SK-MEL-5 (cell line): ENCODE results near the gene TDRD12. TPM values are rescaled to one million over a fixed set of nuclear protein-coding genes. Genes with fewer than 3 reads are reported as not detected.
"Not testable (repeated sequence)": the region's sequence is repeated elsewhere in the genome, so short reads cannot be mapped to it uniquely, and the experiment has no call there.

Experiments used
- DNase-seq: peaks from one replicate; pipeline ENCODE4 v3.0.0-alpha.2; 2016; ENCODE audit warnings: low read depth, low spot score
- in situ Hi-C: cut with HindIII; loops from 2 replicates; pipeline ENCODE4 v1.10.0; 2016; ENCODE audit warnings: low sequenced_read_pairs, high pct_unique_total_duplicates, low pct_unique_long_range_greater_than_20kb
- total RNA-seq: library from RNA; depleted of rRNA; stranded (reverse); fragments of >200 nt; shearing (Covaris generic); gene quantifications from 2 replicates; pipeline ENCODE4 v1.2.3, GENCODE V29; 2014

Gene TDRD12
- total RNA-seq, 1 experiment from 2014 or later, result not detected

GRCh38 chr19:32688311-32688710, 31.3 kb upstream of the TDRD12 start:
- in situ Hi-C loops, result no loop called here
- DNase-seq, result peak; percentile 19

DNA sequence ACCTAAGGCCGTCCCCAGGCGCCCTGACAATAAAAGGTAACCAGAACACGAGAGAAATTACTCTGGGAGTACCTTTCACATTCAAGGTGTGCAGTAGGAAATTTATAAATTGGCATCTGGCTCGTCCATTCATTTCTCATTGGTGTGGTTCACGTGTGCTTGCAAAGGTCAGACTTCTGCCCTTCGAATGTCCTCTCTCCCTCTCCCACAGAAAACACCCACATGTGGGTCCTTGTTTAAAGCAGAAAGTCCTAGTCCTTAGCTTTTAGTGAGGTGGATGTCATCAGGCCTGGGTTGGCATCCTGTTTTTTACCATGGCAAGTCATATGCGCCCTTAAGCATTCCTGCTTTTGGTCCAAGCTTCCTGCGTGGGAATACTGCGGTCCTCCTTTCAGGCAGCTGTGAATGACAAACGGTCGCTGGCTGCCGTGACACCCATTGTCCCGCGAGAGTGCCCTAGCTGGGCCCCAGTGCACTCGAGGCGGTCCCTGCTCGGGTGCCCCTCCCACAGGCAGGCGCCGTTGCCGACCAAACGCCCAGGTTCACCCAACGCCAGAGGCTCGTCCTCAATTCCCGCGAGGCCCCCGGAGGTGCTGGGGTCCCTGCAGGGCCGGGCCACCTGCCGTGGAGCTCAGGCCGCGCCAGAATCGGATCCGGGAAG, 28.1 kb upstream of the TDRD12 start, which contains the start of gene NUDT19:
Gene NUDT19, plus strand, starts transcription at position 531 of the 661 bp plus-strand sequence. CDS start 140 bp downstream, outside the sequence.
- DNase-seq, result peak; percentile 77
- in situ Hi-C loops, result no loop called here

- peak; percentile 51 for DNase-seq
- in situ Hi-C loops, result no loop called here
These were observed 27.4 kb upstream of the TDRD12 start for GRCh38 chr19:32691952-32692726.

DNA sequence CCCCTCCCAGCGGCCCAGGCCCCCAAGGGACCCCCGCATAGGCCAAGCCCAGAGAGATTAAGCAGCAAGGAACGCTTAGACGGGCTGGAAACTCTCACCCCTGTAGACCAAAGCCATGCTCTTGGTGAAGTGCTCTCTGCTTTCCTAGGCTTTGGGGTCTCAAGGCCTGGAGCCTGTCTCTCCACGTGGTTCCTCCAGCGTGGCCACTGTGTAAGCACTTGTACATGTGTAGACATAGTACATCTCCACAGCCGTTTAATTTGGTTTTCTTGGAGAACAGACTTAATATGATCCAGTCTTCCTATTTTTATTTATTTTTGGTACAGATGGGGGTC, 26.9 kb upstream of the TDRD12 start:
- in situ Hi-C loops, result no loop called here
- no peak for DNase-seq

DNA sequence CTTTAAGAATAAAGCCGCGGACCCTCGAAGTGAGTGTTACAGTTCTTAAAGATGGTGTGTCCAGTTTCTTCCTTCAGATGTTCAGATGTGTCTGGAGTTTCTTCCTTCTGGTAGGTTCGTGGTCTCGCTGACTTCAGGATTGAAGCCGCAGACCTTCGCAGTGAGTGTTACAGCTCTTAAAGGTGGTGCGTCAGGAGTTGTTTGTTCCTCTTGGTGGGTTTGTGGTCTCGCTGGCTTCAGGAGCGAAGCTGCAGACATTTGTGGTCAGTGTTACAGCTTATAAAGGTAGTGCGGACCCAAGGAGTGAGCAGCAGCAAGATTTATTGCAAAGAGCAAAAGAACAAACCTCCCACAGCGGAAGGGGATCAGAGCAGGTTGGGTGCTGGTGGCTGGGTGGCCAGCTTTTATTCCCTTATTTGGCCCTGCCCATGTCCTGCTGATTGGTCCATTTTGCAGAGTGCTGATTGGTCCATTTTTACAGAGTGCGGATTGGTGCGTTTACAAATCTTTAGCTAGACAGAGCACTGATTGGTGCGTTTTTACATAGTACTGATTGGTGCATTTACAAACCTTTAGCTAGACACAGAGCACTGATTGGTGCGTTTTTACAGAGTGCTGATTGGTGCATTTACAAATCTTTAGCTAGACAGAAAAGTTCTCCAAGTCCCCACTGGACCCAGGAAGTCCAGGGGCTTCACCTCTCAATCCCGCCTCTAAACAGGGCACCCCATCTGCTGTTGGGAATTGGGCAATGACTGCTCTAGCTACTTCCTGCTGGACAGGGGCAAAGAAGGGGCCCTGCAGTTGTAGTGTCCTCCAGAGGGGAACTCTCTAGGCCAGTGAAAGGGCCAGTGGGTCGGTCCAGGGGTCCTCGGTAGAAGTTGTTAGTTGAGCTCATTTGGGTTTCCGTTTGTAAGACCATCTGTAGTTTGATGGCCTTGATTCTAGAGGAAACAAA, 26.1 kb upstream of the TDRD12 start:
- DNase-seq, in situ Hi-C loops: not testable (repeated sequence)

DNA sequence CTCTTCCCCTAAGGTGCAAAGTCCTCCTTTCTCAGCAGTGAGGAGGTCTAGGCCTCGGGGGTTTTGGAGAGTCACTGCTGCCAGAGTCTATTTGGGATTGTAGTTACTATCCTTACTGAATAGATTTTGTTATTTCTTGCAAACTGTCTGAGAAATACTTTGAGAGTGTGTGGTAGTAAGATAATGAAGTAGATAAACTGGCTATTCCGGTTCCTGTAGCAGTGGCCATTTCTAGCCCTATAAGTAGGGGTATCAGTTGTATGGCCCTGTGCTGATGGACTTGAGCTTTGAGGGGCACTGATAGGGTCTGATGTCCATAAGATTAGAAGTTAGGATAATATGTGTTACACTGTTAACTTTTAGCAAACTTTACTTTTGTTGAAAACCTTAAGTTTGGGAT, 25.3 kb upstream of the TDRD12 start:
- in situ Hi-C loops, DNase-seq: not testable (repeated sequence)

GRCh38 chr19:32694851-32695250, 24.7 kb upstream of the TDRD12 start:
- in situ Hi-C loops, DNase-seq: not testable (repeated sequence)

- in situ Hi-C loops, DNase-seq: not testable (repeated sequence)
These were observed 24.1 kb upstream of the TDRD12 start for GRCh38 chr19:32695506-32695905.

- DNase-seq, in situ Hi-C loops: not testable (repeated sequence)
These were observed 22.8 kb upstream of the TDRD12 start for GRCh38 chr19:32696771-32697170.

GRCh38 chr19:32700129-32700528, 19.4 kb upstream of the TDRD12 start:
- in situ Hi-C loops, DNase-seq: not testable (repeated sequence)

DNA sequence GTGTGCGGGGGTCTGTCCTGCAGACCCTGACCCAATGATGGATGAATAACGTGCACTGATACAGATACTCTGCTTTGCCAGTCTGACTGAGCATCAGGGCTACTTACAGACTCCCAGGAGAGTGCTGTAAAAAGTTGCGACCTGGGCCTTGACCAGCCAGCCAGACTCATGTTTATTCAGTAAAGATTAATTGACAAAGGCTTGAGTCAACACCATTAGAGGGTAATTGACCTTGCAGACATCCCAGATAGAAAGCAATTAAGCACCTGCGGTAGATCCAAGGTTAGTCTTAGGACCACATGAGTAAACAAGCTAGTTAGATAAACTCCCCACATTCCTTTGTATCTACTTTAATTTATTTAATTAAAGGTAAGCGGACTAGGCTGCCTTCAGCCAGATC, 17.6 kb upstream of the TDRD12 start:
- in situ Hi-C loops, result no loop called here
- no peak for DNase-seq

DNA sequence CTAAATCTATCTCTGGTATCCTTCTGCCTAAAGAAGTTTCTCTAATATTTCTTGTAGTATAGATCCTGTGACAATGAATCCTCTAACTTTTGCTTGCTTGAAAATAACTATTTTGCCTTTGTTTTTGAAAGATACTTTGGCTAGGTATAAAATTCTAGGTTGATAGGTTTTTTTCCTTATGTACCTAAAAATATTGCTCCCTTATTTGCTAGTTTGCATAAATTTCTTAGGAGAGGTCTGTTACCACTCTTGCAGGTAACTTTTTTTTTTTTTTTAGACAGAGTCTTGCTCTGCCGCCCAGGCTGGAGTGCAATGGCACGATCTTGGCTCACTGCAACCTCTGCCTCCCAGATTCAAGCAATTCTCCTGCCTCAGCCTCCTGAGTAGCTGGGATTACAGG, 15.6 kb upstream of the TDRD12 start:
- DNase-seq, in situ Hi-C loops: not testable (repeated sequence)

GRCh38 chr19:32708457-32708856, 11.1 kb upstream of the TDRD12 start:
- DNase-seq, result no peak
- in situ Hi-C loops, result no loop called here

- in situ Hi-C loops, result no loop called here
- no peak for DNase-seq
These were observed 10.5 kb upstream of the TDRD12 start for GRCh38 chr19:32709032-32709431.

- DNase-seq, result no peak
- in situ Hi-C loops, result no loop called here
These were observed 7.8 kb upstream of the TDRD12 start for GRCh38 chr19:32711747-32712146.

DNA sequence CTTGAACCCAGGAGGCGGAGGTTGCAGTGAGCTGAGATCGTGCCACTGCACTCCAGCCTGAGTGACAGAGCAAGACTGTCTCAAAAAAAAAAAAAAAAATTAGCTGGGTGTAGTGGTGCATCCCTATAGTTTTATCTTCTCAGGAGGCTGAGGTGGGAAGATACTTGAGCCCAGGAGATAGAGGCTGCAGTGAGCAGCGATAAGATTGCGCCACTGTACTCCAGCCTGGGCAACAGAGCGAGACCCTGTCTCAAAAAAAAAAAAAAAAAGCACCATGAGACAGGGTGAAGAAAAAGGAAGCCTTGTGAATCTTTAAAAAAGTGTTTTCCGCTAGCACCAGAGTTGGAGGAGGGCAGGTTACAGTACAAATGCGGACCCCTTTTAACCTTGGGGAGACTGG, 3.4 kb upstream of the TDRD12 start:
- DNase-seq, in situ Hi-C loops: not testable (repeated sequence)

DNA sequence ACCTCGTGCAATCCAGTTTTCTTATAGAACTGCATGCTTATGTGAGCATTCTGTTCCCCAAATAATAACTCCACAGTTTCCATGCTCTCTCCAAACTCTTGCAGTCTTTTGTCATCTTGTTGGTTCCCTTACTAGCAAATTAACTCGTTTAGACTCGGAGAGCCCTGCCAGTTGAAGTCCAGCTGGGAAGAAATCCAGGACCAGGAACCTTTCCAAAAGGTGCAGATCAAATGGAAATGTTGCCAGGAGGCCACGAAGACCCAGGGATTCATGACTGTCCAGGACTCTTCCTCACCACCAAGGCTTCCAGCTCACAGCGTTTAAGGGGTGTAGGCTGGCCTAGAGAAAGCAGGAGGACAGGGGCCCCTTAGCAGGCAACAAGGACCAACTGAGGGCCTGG, 2.1 kb upstream of the TDRD12 start:
- in situ Hi-C loops, result no loop called here
- no peak for DNase-seq

GRCh38 chr19:32718286-32718685, 1.3 kb upstream of the TDRD12 start:
- in situ Hi-C loops, result no loop called here
- no peak for DNase-seq
